Hepatocyte (in vitro differentiated cells): ENCODE results near the gene FHOD3. TPM values are rescaled to one million over a fixed set of nuclear protein-coding genes. Genes with fewer than 3 reads are reported as not detected.
A peak's percentile ranks its signal among the peaks of the same experiment; 100 is the strongest.

Experiments
- DNase-seq: peaks from one replicate; pipeline ENCODE4 v3.0.0-alpha.2; 2016; ENCODE audit warnings: low spot score
- H2AFZ ChIP-seq: fragments of 200-600 bp; sonication (generic); 2 replicates; pipeline ENCODE4 v1.6.0; 2016; ENCODE audit warnings: antibody characterized with exemption, mild to moderate bottlenecking
- H3K27ac ChIP-seq: fragments of 200-600 bp; sonication (generic); 2 replicates; pipeline ENCODE4 v1.5.1; 2016; ENCODE audit warnings: mild to moderate bottlenecking
- H3K27me3 ChIP-seq: fragments of 200-600 bp; sonication (generic); 2 replicates; pipeline ENCODE4 v1.6.1; 2016
- H3K36me3 ChIP-seq: fragments of 200-600 bp; sonication (generic); replicated peaks from 2 replicates; pipeline ENCODE4 v1.5.1; 2016; ENCODE audit warnings: low read depth; ENCODE audit not compliant: insufficient read depth
- H3K4me1 ChIP-seq: fragments of 200-600 bp; sonication (generic); 2 replicates; pipeline ENCODE4 v1.5.1; 2016; ENCODE audit warnings: mild to moderate bottlenecking, moderate library complexity; ENCODE audit not compliant: insufficient read depth
- H3K4me2 ChIP-seq: fragments of 200-600 bp; sonication (generic); 2 replicates; pipeline ENCODE4 v1.6.0; 2016
- H3K4me3 ChIP-seq: fragments of 200-600 bp; sonication (generic); 2 replicates; pipeline ENCODE4 v1.5.1; 2016; ENCODE audit warnings: mild to moderate bottlenecking
- H3K79me2 ChIP-seq: fragments of 200-600 bp; sonication (generic); 2 replicates; pipeline ENCODE4 v1.6.0; 2017; ENCODE audit warnings: mild to moderate bottlenecking
- H3K9me2 ChIP-seq: fragments of 200-600 bp; sonication (generic); replicated peaks from 2 replicates; pipeline ENCODE4 v1.6.0; 2017; ENCODE audit warnings: mild to moderate bottlenecking; ENCODE audit not compliant: insufficient read depth
- H3K9me3 ChIP-seq: fragments of 200-600 bp; sonication (generic); 2 replicates; pipeline ENCODE4 v1.5.1; 2016; ENCODE audit warnings: low read depth, mild to moderate bottlenecking
- H4K20me1 ChIP-seq: fragments of 200-600 bp; sonication (generic); 2 replicates; pipeline ENCODE4 v1.6.0; 2016; ENCODE audit warnings: mild to moderate bottlenecking; ENCODE audit not compliant: insufficient read depth, poor library complexity, severe bottlenecking
- EZH2 ChIP-seq: fragments of 200-600 bp; sonication (generic); IDR thresholded peaks from 2 replicates; pipeline ENCODE4 v1.6.1; 2016; ENCODE audit warnings: antibody characterized with exemption, mild to moderate bottlenecking, borderline replicate concordance
- EZH2phosphoT487 ChIP-seq: fragments of 200-600 bp; sonication (generic); IDR thresholded peaks from one replicate; pipeline ENCODE4 v1.6.1; 2018; ENCODE audit warnings: antibody characterized with exemption, mild to moderate bottlenecking, low read depth, moderate library complexity; ENCODE audit not compliant: unreplicated experiment, severe bottlenecking
- WGBS: methylation state at CpG from one replicate; pipeline ENCODE4 v1.1.6; 2016; ENCODE audit warnings: low lambda C conversion rate; ENCODE audit errors: missing lambda C conversion rate; 5-methylcytosine and 5-hydroxymethylcytosine counted together
- polyA plus RNA-seq: library from polyadenylated mRNA; unstranded; fragments of >200 nt; fragmentation: Nextera tagmentation; extraction: Ambion mirVana; gene quantifications from 2 replicates; pipeline ENCODE4 v1.2.1, GENCODE V29; 2016
- total RNA-seq: library from RNA; depleted of rRNA; stranded (reverse); fragments of >200 nt; gene quantifications from 2 replicates; pipeline ENCODE4 v1.2.3, GENCODE V29; 2014
- TF ChIP-seq, protein P1 (sequence below): fragments of 200-600 bp; sonication (generic); IDR thresholded peaks from 2 replicates; pipeline ENCODE4 v1.5.1; 2016; ENCODE audit warnings: antibody characterized with exemption, mild to moderate bottlenecking; ENCODE audit not compliant: poor library complexity

FHOD3 gene
- total and polyA plus RNA-seq, 2 experiments from 2014 or later: 1.7 to 2.7 TPM

DNA sequence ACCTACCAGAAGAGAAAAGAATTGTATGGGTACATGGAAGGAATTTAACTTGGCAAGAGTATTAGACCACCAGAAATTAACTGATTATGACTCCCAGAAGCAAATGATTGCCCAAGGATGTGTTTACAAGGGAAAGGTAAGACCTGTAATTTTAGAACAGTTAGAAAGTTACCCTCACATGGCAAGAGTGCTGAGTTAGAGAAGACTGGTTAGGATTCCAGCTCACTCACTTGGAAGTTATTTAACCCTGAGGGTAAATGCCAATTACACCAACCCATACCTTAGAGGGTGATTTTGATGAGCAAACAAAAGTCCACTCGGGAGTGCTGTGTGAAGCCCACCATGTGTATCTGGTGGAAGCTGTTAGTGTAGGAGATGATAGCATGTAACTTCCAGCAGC is 361.1 kb downstream of the FHOD3 start:
- 53% methylated on average over 1 of the region's 1 CpG for WGBS
- no peak overlapping the region for H2AFZ ChIP-seq
- DNase-seq: no peak
- no peak overlapping the region for H3K4me3 ChIP-seq
- H3K4me1 ChIP-seq: no peaks in the 10 kb centered on the region
- H3K79me2 ChIP-seq: no peaks in the 10 kb centered on the region
- no peak overlapping the region for H3K27ac ChIP-seq
- TF ChIP-seq EZH2phosphoT487 (no peak), EZH2 (no peak)
- TF ChIP-seq, protein P1, sequence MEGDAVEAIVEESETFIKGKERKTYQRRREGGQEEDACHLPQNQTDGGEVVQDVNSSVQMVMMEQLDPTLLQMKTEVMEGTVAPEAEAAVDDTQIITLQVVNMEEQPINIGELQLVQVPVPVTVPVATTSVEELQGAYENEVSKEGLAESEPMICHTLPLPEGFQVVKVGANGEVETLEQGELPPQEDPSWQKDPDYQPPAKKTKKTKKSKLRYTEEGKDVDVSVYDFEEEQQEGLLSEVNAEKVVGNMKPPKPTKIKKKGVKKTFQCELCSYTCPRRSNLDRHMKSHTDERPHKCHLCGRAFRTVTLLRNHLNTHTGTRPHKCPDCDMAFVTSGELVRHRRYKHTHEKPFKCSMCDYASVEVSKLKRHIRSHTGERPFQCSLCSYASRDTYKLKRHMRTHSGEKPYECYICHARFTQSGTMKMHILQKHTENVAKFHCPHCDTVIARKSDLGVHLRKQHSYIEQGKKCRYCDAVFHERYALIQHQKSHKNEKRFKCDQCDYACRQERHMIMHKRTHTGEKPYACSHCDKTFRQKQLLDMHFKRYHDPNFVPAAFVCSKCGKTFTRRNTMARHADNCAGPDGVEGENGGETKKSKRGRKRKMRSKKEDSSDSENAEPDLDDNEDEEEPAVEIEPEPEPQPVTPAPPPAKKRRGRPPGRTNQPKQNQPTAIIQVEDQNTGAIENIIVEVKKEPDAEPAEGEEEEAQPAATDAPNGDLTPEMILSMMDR: no peak
- no peak overlapping the region for H3K4me2 ChIP-seq
- no peaks in the 10 kb centered on the region for H3K9me3 ChIP-seq
- no peaks in the 10 kb centered on the region for H3K27me3 ChIP-seq
- no peaks in the 10 kb centered on the region for H3K36me3 ChIP-seq
- H4K20me1 ChIP-seq: no peaks in the 10 kb centered on the region
- no peaks in the 10 kb centered on the region for H3K9me2 ChIP-seq

DNA sequence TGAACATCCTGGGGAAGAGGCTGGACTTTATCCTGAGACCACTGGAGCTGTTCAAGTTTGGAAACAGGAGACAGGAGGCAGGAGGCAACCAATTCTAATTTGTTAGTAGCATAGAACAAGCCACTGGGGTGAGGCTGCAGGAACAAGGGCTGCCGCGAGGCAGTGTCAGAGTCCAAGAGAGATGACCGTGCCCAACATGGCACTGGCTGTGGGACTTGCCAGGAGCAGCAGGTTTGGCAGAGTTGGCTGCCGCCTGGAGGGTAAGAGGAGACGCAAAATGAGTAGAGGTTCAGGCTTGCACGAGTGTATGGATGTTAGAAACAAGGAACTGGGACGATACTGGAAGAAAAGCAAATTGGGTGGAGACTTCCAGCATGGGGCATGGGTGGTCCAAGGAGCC is 362.8 kb downstream of the FHOD3 start:
- TF ChIP-seq EZH2 (no peak), EZH2phosphoT487 (no peak)
- TF ChIP-seq, protein P1: no peak
- H3K9me2 ChIP-seq: no peaks in the 10 kb centered on the region
- no peaks in the 10 kb centered on the region for H3K9me3 ChIP-seq
- 88% methylated on average over 7 of the region's 7 CpGs for whole genome bisulfite sequencing
- H3K27ac ChIP-seq: no peak overlapping the region
- no peaks in the 10 kb centered on the region for H3K79me2 ChIP-seq
- no peaks in the 10 kb centered on the region for H3K4me1 ChIP-seq
- no peaks in the 10 kb centered on the region for H4K20me1 ChIP-seq
- no peak for DNase-seq
- no peak overlapping the region for H3K4me2 ChIP-seq
- no peaks in the 10 kb centered on the region for H3K36me3 ChIP-seq
- no peak overlapping the region for H3K4me3 ChIP-seq
- no peaks in the 10 kb centered on the region for H3K27me3 ChIP-seq
- no peak overlapping the region for H2AFZ ChIP-seq

DNA sequence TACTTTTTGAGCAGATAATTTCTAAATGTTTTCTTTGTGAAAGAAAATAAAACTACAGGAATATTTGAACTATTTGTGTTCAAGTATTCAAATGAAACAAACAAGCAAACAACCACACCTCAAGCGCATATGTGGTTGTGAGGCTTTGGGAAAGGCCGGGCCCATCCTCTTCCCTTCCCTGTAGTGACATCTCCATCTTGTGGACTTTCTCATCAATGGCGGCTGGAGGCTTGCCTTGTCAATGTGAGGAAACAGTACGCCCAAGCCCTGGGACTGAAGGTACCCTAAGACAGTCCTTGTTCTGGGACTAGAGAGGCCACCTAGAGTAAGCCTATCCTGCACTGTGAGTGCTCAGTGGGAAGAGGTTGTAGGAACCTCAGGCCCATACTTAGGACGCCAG is 364.5 kb downstream of the FHOD3 start:
- Histone ChIP-seq H3K79me2 (no peaks in the 10 kb centered on the region), H3K4me1 (no peaks in the 10 kb centered on the region), H2AFZ (no peak overlapping the region), H3K27me3 (no peaks in the 10 kb centered on the region), H3K9me2 (no peaks in the 10 kb centered on the region), H3K4me2 (no peak overlapping the region), H3K9me3 (no peaks in the 10 kb centered on the region), H3K27ac (no peak overlapping the region), H3K4me3 (no peak overlapping the region), H3K36me3 (no peaks in the 10 kb centered on the region), H4K20me1 (no peaks in the 10 kb centered on the region)
- whole genome bisulfite sequencing: 82% methylated on average over 5 of the region's 5 CpGs
- TF ChIP-seq, protein P1: peak; percentile 35
- TF ChIP-seq EZH2: no peak
- DNase-seq: peak; percentile 21

DNA sequence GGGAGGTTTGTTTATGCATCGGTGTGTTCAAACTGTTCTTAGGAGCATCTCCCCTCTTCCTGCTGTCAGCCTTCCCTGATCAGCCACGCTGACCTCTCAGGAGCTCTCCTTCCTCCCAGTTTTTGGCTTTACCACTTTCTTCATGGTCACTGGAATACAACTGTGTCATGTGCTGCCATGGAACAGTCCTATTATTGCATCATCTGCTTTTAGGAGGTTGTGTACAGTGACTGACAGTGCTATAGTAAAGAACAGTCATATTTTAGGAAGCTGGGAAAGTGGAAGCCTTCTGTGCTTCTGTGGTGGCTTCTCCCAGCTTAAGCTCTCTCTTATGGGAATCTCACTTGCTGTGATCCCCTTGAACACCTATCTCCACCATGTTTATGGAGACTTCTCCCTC is 365.8 kb downstream of the FHOD3 start:
- H3K4me1 ChIP-seq: no peaks in the 10 kb centered on the region
- no peak overlapping the region for H3K4me3 ChIP-seq
- no peaks in the 10 kb centered on the region for H3K36me3 ChIP-seq
- WGBS: 95% methylated on average over 2 of the region's 2 CpGs
- H3K79me2 ChIP-seq: no peaks in the 10 kb centered on the region
- no peaks in the 10 kb centered on the region for H3K9me3 ChIP-seq
- TF ChIP-seq EZH2: no peak
- TF ChIP-seq, protein P1: no peak
- TF ChIP-seq EZH2phosphoT487: no peak
- no peak overlapping the region for H3K27ac ChIP-seq
- H2AFZ ChIP-seq: no peak overlapping the region
- no peaks in the 10 kb centered on the region for H3K27me3 ChIP-seq
- no peaks in the 10 kb centered on the region for H4K20me1 ChIP-seq
- no peaks in the 10 kb centered on the region for H3K9me2 ChIP-seq
- no peak overlapping the region for H3K4me2 ChIP-seq
- DNase-seq: no peak
